Measurements from ENCODE around the gene TNXB.
"Not testable (repeated sequence)": the region's sequence is repeated elsewhere in the genome, so short reads cannot be mapped to it uniquely, and the experiment has no call there.

The TNXB gene

DNA sequence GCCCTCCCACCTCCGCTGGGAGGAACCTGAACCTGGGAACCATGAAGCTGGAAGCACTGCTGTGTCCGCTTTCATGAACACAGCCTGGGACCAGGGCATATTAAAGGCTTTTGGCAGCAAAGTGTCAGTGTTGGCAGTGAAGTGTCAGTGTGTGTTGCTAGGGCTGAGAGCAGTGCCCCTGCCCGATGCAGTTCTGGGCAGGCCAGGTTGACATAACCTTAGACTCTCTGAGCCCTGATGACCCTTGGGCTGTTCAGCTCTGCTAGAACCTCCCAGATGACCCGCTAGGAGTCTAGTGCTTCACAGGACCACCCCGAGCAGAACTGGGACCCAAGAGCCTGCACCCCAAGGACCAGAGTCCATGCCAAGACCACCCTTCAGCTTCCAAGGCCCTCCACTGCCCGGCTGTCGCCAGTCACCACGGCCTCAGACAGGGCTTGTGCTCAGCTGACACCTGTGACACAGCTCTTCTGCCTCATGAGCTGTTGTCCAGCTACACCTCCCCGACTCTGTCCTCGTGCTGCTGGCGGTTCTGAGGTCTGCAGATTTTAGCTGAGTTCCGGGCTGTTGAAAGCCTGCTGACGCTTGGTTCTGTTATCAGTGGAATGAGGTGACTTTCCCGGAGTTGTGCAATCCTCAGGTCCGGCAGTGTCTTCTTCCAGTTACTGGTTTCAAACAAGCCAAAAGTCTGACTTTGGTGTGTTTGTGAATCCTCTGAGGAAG is 106.4 kb downstream of the TNXB start:
- DNase-seq (ENCODE audit: low spot score); H3K4me3 ChIP-seq (ENCODE audit: severe bottlenecking); H3K9me3 ChIP-seq (ENCODE audit: severe bottlenecking); H3K4me1 ChIP-seq (ENCODE audit: insufficient read depth, poor library complexity, severe bottlenecking); ATAC-seq (ENCODE audit: low read depth); H3K36me3 ChIP-seq (ENCODE audit: low read depth); H3K27me3 ChIP-seq (ENCODE audit: insufficient read depth, poor library complexity, severe bottlenecking); H3K27ac ChIP-seq (ENCODE audit: poor library complexity, severe bottlenecking): not testable (repeated sequence)

DNA sequence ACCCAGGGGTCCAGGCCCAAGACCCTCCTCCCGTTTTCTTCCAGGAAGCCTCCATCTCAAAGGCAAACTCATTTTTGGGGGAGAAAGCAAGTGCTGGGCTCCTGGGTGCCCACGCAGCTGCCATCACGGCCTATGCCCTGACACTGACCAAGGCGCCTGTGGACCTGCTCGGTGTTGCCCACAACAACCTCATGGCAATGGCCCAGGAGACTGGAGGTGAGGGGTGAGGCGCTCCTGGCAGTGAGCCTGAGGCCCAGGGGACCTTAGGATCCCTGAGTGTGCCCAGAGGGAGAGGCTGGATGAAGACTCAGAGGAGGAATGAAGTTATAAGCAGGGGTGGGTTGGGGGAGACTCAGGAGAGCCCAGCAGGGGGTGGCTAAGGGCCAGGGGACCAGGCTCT is 112.8 kb downstream of the TNXB start:
- H3K27ac ChIP-seq (ENCODE audit: poor library complexity, severe bottlenecking); DNase-seq (ENCODE audit: low spot score); H3K36me3 ChIP-seq (ENCODE audit: low read depth); H3K4me1 ChIP-seq (ENCODE audit: insufficient read depth, poor library complexity, severe bottlenecking); H3K27me3 ChIP-seq (ENCODE audit: insufficient read depth, poor library complexity, severe bottlenecking); H3K9me3 ChIP-seq (ENCODE audit: severe bottlenecking); H3K4me3 ChIP-seq (ENCODE audit: severe bottlenecking); ATAC-seq (ENCODE audit: low read depth): not testable (repeated sequence)

DNA sequence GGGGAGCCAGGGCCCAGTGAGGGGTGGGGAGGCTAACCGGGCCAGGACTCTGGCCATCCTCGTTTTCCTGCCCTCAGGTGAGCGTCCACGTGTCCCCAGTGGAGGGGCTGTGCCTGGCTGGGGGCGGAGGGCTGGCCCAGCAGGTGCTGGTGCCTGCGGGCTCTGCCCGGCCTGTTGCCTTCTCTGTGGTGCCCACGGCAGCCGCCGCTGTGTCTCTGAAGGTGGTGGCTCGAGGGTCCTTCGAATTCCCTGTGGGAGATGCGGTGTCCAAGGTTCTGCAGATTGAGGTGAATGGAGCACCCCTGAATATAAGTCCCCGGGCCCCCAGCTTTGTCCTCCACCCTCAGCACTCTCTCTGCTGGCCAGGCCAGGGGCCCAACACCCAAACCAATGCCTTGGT is 114.7 kb downstream of the TNXB start:
- not testable (repeated sequence) for H3K4me1 ChIP-seq (ENCODE audit: insufficient read depth, poor library complexity, severe bottlenecking); ATAC-seq (ENCODE audit: low read depth); DNase-seq (ENCODE audit: low spot score); H3K27ac ChIP-seq (ENCODE audit: poor library complexity, severe bottlenecking); H3K27me3 ChIP-seq (ENCODE audit: insufficient read depth, poor library complexity, severe bottlenecking); H3K4me3 ChIP-seq (ENCODE audit: severe bottlenecking); H3K9me3 ChIP-seq (ENCODE audit: severe bottlenecking); H3K36me3 ChIP-seq (ENCODE audit: low read depth)
